ENCODE data around the gene DIPK1C. TPM values are rescaled to one million over a fixed set of nuclear protein-coding genes. Genes with fewer than 3 reads are reported as not detected.

The DIPK1C gene
- total and polyA plus RNA-seq, 4 experiments from 2014 or later, result not detected

GRCh38 chr18:74500372-74500771 lies 43.3 kb upstream of the DIPK1C start:
- Histone ChIP-seq H3K9me3 (ENCODE audit: control insufficient read depth in 1 of 2, low read length in 2 of 2) (no peaks in the 10 kb centered on the region), H3K4me3 (ENCODE audit: low read length in 2 of 2) (peak overlapping the region in 1 of 2 donors; percentile 74), H3K27me3 (ENCODE audit: insufficient read depth, low read length) (no peaks in the 10 kb centered on the region), H3K36me3 (ENCODE audit: insufficient read depth, low read length) (peaks cover 37% of the 10 kb centered on the region), H3K27ac (ENCODE audit: low read depth, low read length) (peak overlapping the region; percentile 72), H3K4me1 (ENCODE audit: insufficient read depth, low read length) (peaks cover 44% of the 10 kb centered on the region)
- DNase-seq, result no peak
- POLR2A ChIA-PET (ENCODE audit: partially characterized antibody), result interaction anchor here (3.1 kb wide), 1 partner anchor 97 kb away, joined by 21 read pairs; the partner anchor contains the start of gene ZNF407
- Mint-ChIP-seq H3K4me3 (peak overlapping the region; percentile 25 to 97 (median 58)), H3K27ac (peak overlapping the region; percentile 38 to 99 (median 82)), H3K9me3 (peaks cover 0 to 2% (median 0%) of the 10 kb centered on the region in 8 donors), H3K27me3 (no peaks in the 10 kb centered on the region), H3K36me3 (peaks cover 38 to 46% of the 10 kb centered on the region in 2 donors), H3K4me1 (peaks cover 35 to 73% (median 49%) of the 10 kb centered on the region in 4 donors)
- CTCF ChIA-PET (ENCODE audit: partially characterized antibody), result interaction anchor here (1.0 to 12.7 kb wide), 2 partner anchors 122 to 149 kb away, joined by 4 to 422 read pairs; no protein-coding TSS in a partner anchor
- intact Hi-C loops (cut with micrococcal nuclease), result loop anchor here (5.0 kb wide), 1 partner anchor 747 kb away; no protein-coding TSS in a partner anchor

GRCh38 chr18:74499633-74500032 lies 42.5 kb upstream of the DIPK1C start:
- Histone ChIP-seq H3K36me3 (ENCODE audit: insufficient read depth, low read length) (peaks cover 31% of the 10 kb centered on the region), H3K4me1 (ENCODE audit: insufficient read depth, low read length) (peaks cover 44% of the 10 kb centered on the region), H3K4me3 (ENCODE audit: low read length in 2 of 2) (peak overlapping the region; percentile 32 to 74), H3K27ac (ENCODE audit: low read depth, low read length) (peak overlapping the region; percentile 72), H3K9me3 (ENCODE audit: control insufficient read depth in 1 of 2, low read length in 2 of 2) (no peaks in the 10 kb centered on the region), H3K27me3 (ENCODE audit: insufficient read depth, low read length) (no peaks in the 10 kb centered on the region)
- peak in 3 of 5 donors; percentile 60 to 65 (median 64) for DNase-seq
- peak overlapping the region; percentile 90 to 99 (median 99) for H3K27ac Mint-ChIP-seq
- intact Hi-C loops (cut with micrococcal nuclease), result loop anchor here (1.0 to 5.0 kb wide), 7 partner anchors 98 to 748 kb away; partner anchors contain the start of gene ZNF407
- CTCF ChIA-PET (ENCODE audit: partially characterized antibody), result interaction anchor here (1.0 to 12.7 kb wide), 3 partner anchors 52 to 148 kb away, joined by 4 to 422 read pairs (median 11); no protein-coding TSS in a partner anchor
- peaks cover 0 to 2% (median 0%) of the 10 kb centered on the region in 8 donors for H3K9me3 Mint-ChIP-seq
- POLR2A ChIA-PET (ENCODE audit: partially characterized antibody), result interaction anchor here (1.1 to 3.1 kb wide), 4 partner anchors 98 to 711 kb away, joined by 5 to 21 read pairs (median 6); partner anchors contain the start of genes TSHZ1 and ZNF407
- peak overlapping the region; percentile 86 to 97 (median 94) for H3K4me3 Mint-ChIP-seq
- H3K27me3 Mint-ChIP-seq, result no peaks in the 10 kb centered on the region
- H3K36me3 Mint-ChIP-seq, result peaks cover 37 to 45% of the 10 kb centered on the region in 2 donors
- peaks cover 35 to 74% (median 49%) of the 10 kb centered on the region in 4 donors for H3K4me1 Mint-ChIP-seq

GRCh38 chr18:74498712-74499627 lies 41.9 kb upstream of the DIPK1C start:
- Histone ChIP-seq H3K27ac (ENCODE audit: low read depth, low read length) (peak overlapping the region; percentile 72), H3K4me3 (ENCODE audit: low read length in 2 of 2) (peak overlapping the region; percentile 32 to 74), H3K9me3 (ENCODE audit: control insufficient read depth in 1 of 2, low read length in 2 of 2) (no peaks in the 10 kb centered on the region), H3K36me3 (ENCODE audit: insufficient read depth, low read length) (peaks cover 25% of the 10 kb centered on the region), H3K27me3 (ENCODE audit: insufficient read depth, low read length) (no peaks in the 10 kb centered on the region), H3K4me1 (ENCODE audit: insufficient read depth, low read length) (peaks cover 44% of the 10 kb centered on the region)
- intact Hi-C loops (cut with micrococcal nuclease), result loop anchor here (1.0 to 5.0 kb wide), 6 partner anchors 98 to 572 kb away; partner anchors contain the start of gene ZNF407
- peaks cover 0 to 2% (median 0%) of the 10 kb centered on the region in 8 donors for H3K9me3 Mint-ChIP-seq
- H3K4me1 Mint-ChIP-seq, result peaks cover 35 to 79% (median 49%) of the 10 kb centered on the region in 4 donors
- CTCF ChIA-PET (ENCODE audit: partially characterized antibody), result interaction anchor here (1.2 to 12.7 kb wide), 3 partner anchors 53 to 147 kb away, joined by 5 to 422 read pairs (median 11); no protein-coding TSS in a partner anchor
- H3K27me3 Mint-ChIP-seq, result no peaks in the 10 kb centered on the region
- DNase-seq, result peak; percentile 76 to 89 (median 79)
- H3K27ac Mint-ChIP-seq, result peak overlapping the region; percentile 90 to 99 (median 99)
- peaks cover 32 to 42% of the 10 kb centered on the region in 2 donors for H3K36me3 Mint-ChIP-seq
- peak overlapping the region; percentile 86 to 97 (median 94) for H3K4me3 Mint-ChIP-seq
- POLR2A ChIA-PET (ENCODE audit: partially characterized antibody), result interaction anchor here (1.1 to 3.1 kb wide), 5 partner anchors 99 to 712 kb away, joined by 5 to 21 read pairs (median 6); partner anchors contain the start of genes TSHZ1 and ZNF407

GRCh38 chr18:74497778-74498177 lies 40.7 kb upstream of the DIPK1C start:
- H3K4me3 ChIP-seq (ENCODE audit: low read length in 2 of 2), result no peak overlapping the region
- Mint-ChIP-seq H3K9me3 (peaks cover 0 to 2% (median 0%) of the 10 kb centered on the region in 8 donors), H3K27ac (peak overlapping the region; percentile 83 to 99 (median 90))

GRCh38 chr18:74497324-74497676 lies 40.2 kb upstream of the DIPK1C start:
- H3K4me3 Mint-ChIP-seq, result peak overlapping the region; percentile 78 to 96 (median 83)
- ChIA-PET CTCF (ENCODE audit: partially characterized antibody) (interaction anchor here (7.8 to 12.7 kb wide), 2 partner anchors 123 to 146 kb away, joined by 124 to 422 read pairs; no protein-coding TSS in a partner anchor), POLR2A (ENCODE audit: partially characterized antibody) (interaction anchor here (1.3 to 2.7 kb wide), 3 partner anchors 8 to 123 kb away, joined by 4 to 35 read pairs (median 32); partner anchors contain the start of gene ZNF407)
- peaks cover 44% of the 10 kb centered on the region for H3K4me1 ChIP-seq (ENCODE audit: insufficient read depth, low read length)
- intact Hi-C loops (cut with micrococcal nuclease), result loop anchor here (2.0 to 5.0 kb wide), 3 partner anchors 415 to 712 kb away; partner anchors contain the start of gene PTGR3
- no peaks in the 10 kb centered on the region for H3K27me3 Mint-ChIP-seq
- no peak for DNase-seq
- H3K4me3 ChIP-seq (ENCODE audit: low read length in 2 of 2), result peak overlapping the region; percentile 53 to 82
- peak overlapping the region; percentile 92 for H3K27ac ChIP-seq (ENCODE audit: low read depth, low read length)
- peaks cover 0 to 3% (median 0%) of the 10 kb centered on the region in 8 donors for H3K9me3 Mint-ChIP-seq
- peaks cover 11% of the 10 kb centered on the region for H3K36me3 ChIP-seq (ENCODE audit: insufficient read depth, low read length)
- H3K27me3 ChIP-seq (ENCODE audit: insufficient read depth, low read length), result no peaks in the 10 kb centered on the region
- peaks cover 36 to 68% (median 46%) of the 10 kb centered on the region in 4 donors for H3K4me1 Mint-ChIP-seq
- no peaks in the 10 kb centered on the region for H3K9me3 ChIP-seq (ENCODE audit: control insufficient read depth in 1 of 2, low read length in 2 of 2)
- peaks cover 16 to 29% of the 10 kb centered on the region in 2 donors for H3K36me3 Mint-ChIP-seq
- H3K27ac Mint-ChIP-seq, result peak overlapping the region; percentile 83 to 99 (median 90)

More at GRCh38 chr18:74497778-74498177, 40.7 kb upstream of the DIPK1C start:
- peaks cover 16% of the 10 kb centered on the region for H3K36me3 ChIP-seq (ENCODE audit: insufficient read depth, low read length)
- ChIA-PET POLR2A (ENCODE audit: partially characterized antibody) (interaction anchor here (1.5 to 3.1 kb wide), 3 partner anchors 100 to 120 kb away, joined by 7 to 35 read pairs (median 21); partner anchors contain the start of gene ZNF407), CTCF (ENCODE audit: partially characterized antibody) (interaction anchor here (1.2 to 12.7 kb wide), 4 partner anchors 54 to 146 kb away, joined by 5 to 422 read pairs (median 68); no protein-coding TSS in a partner anchor)
- H3K4me1 Mint-ChIP-seq, result peaks cover 36 to 73% (median 46%) of the 10 kb centered on the region in 4 donors
- H3K4me1 ChIP-seq (ENCODE audit: insufficient read depth, low read length), result peaks cover 44% of the 10 kb centered on the region
- no peaks in the 10 kb centered on the region for H3K9me3 ChIP-seq (ENCODE audit: control insufficient read depth in 1 of 2, low read length in 2 of 2)
- peaks cover 21 to 34% of the 10 kb centered on the region in 2 donors for H3K36me3 Mint-ChIP-seq
- intact Hi-C loops (cut with micrococcal nuclease), result loop anchor here (2.0 to 5.0 kb wide), 4 partner anchors 415 to 711 kb away; partner anchors contain the start of gene PTGR3
- no peaks in the 10 kb centered on the region for H3K27me3 ChIP-seq (ENCODE audit: insufficient read depth, low read length)
- DNase-seq, result no peak
- H3K4me3 Mint-ChIP-seq, result peak overlapping the region; percentile 54 to 96 (median 80)
- H3K27ac ChIP-seq (ENCODE audit: low read depth, low read length), result no peak overlapping the region
- no peaks in the 10 kb centered on the region for H3K27me3 Mint-ChIP-seq

Measured in CD4-positive, alpha-beta memory T cell (primary cell).